Progenitor cell of endocrine pancreas (in vitro differentiated cells): Measurements from ENCODE around the gene ZFAND3. TPM values are rescaled to one million over a fixed set of nuclear protein-coding genes. Genes with fewer than 3 reads are reported as not detected.

Source experiments
- DNase-seq: peaks from one replicate; pipeline ENCODE4 v3.0.0; 2021; ENCODE audit warnings: low spot score; ENCODE audit not compliant: unreplicated experiment
- H3K27ac Mint-ChIP-seq: 2 replicates; pipeline ENCODE4 v1.8.0; 2021; ENCODE audit warnings: mild to moderate bottlenecking, moderate library complexity, mixed read lengths
- H3K27me3 Mint-ChIP-seq: 2 replicates; pipeline ENCODE4 v1.8.0; 2021; ENCODE audit warnings: mixed read lengths
- H3K36me3 Mint-ChIP-seq: 2 replicates; pipeline ENCODE4 v1.8.0; 2022; ENCODE audit warnings: mixed read lengths; ENCODE audit not compliant: insufficient read depth
- H3K4me1 Mint-ChIP-seq: 2 replicates; pipeline ENCODE4 v1.8.0; 2021; ENCODE audit warnings: low read depth, mixed read lengths
- H3K4me3 Mint-ChIP-seq: 2 replicates; pipeline ENCODE4 v1.8.0; 2021; ENCODE audit warnings: low read depth, mild to moderate bottlenecking, moderate library complexity, mixed read lengths
- H3K9me3 Mint-ChIP-seq: 2 replicates; pipeline ENCODE4 v1.8.0; 2021; ENCODE audit warnings: low read depth, mixed read lengths
- total RNA-seq: library from RNA; stranded (reverse); gene quantifications from 2 replicates; pipeline ENCODE4 v1.2.1, GENCODE V29; 2021
- TF ChIP-seq, protein P1 (sequence below): fragments of 200-600 bp; sonication (generic); IDR thresholded peaks from one replicate; pipeline ENCODE4 v1.5.0; 2021; ENCODE audit warnings: antibody characterized with exemption, mild to moderate bottlenecking; ENCODE audit not compliant: unreplicated experiment

The ZFAND3 gene
- total RNA-seq, 1 donor from 2014 or later, result 102 TPM

- H3K27me3 Mint-ChIP-seq, result no peaks in the 10 kb centered on the region
- no peak for DNase-seq
- no peak overlapping the region for H3K4me3 Mint-ChIP-seq
- peaks cover 14% of the 10 kb centered on the region for H3K9me3 Mint-ChIP-seq
- peaks cover 21% of the 10 kb centered on the region for H3K36me3 Mint-ChIP-seq
- H3K27ac Mint-ChIP-seq, result peak overlapping the region; percentile 14
- TF ChIP-seq, protein P1, sequence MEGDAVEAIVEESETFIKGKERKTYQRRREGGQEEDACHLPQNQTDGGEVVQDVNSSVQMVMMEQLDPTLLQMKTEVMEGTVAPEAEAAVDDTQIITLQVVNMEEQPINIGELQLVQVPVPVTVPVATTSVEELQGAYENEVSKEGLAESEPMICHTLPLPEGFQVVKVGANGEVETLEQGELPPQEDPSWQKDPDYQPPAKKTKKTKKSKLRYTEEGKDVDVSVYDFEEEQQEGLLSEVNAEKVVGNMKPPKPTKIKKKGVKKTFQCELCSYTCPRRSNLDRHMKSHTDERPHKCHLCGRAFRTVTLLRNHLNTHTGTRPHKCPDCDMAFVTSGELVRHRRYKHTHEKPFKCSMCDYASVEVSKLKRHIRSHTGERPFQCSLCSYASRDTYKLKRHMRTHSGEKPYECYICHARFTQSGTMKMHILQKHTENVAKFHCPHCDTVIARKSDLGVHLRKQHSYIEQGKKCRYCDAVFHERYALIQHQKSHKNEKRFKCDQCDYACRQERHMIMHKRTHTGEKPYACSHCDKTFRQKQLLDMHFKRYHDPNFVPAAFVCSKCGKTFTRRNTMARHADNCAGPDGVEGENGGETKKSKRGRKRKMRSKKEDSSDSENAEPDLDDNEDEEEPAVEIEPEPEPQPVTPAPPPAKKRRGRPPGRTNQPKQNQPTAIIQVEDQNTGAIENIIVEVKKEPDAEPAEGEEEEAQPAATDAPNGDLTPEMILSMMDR, result no peak
- H3K4me1 Mint-ChIP-seq, result peaks cover 21% of the 10 kb centered on the region
These were observed 314.6 kb downstream of the ZFAND3 start for GRCh38 chr6:38133932-38134703.

DNA sequence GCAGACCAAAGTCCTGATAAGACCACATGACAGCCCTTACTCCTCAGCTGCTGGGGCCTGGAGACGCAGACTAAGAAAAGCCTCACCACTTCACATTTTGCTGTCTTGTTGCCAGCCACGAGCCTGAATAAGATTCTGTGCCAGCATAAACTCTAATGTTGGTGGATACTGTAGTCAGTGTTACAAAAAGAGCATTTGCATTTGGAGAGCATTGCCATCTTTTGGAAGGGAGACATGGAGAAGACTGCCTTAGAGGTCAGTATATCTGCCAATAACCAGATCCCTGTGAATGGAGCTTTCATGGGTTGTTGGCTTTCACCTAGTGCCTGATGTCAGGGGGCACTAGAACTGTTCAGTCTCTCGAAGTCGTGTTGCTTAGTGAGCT is 315.2 kb downstream of the ZFAND3 start:
- Mint-ChIP-seq H3K36me3 (peaks cover 20% of the 10 kb centered on the region), H3K9me3 (peaks cover 11% of the 10 kb centered on the region), H3K27ac (peak overlapping the region; percentile 14), H3K4me1 (peaks cover 21% of the 10 kb centered on the region), H3K4me3 (no peak overlapping the region), H3K27me3 (no peaks in the 10 kb centered on the region)
- DNase-seq, result no peak
- TF ChIP-seq, protein P1, result no peak

DNA sequence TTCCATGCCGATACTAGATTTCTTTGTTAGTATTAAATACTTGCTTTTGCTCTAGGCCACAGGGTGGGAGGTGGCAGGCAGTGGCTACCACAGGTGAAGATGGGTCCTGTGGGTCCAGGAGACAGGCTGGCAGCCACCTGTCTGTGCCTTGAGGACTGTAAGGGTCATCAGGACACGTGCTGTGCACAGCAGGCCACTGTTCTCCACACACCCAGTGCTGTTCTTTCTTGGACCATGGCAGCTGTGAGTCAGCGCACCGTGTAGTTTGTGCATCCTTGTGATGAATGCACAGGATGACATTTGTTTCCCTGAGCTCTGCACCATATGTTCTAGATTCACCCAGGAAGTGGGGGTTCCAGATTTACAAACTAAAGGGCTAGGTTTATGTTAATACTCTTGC is 317.0 kb downstream of the ZFAND3 start:
- Mint-ChIP-seq H3K27me3 (no peaks in the 10 kb centered on the region), H3K9me3 (no peaks in the 10 kb centered on the region), H3K4me1 (peaks cover 21% of the 10 kb centered on the region), H3K36me3 (peaks cover 15% of the 10 kb centered on the region), H3K4me3 (no peak overlapping the region), H3K27ac (peak overlapping the region; percentile 62)
- TF ChIP-seq, protein P1, result no peak
- no peak for DNase-seq

DNA sequence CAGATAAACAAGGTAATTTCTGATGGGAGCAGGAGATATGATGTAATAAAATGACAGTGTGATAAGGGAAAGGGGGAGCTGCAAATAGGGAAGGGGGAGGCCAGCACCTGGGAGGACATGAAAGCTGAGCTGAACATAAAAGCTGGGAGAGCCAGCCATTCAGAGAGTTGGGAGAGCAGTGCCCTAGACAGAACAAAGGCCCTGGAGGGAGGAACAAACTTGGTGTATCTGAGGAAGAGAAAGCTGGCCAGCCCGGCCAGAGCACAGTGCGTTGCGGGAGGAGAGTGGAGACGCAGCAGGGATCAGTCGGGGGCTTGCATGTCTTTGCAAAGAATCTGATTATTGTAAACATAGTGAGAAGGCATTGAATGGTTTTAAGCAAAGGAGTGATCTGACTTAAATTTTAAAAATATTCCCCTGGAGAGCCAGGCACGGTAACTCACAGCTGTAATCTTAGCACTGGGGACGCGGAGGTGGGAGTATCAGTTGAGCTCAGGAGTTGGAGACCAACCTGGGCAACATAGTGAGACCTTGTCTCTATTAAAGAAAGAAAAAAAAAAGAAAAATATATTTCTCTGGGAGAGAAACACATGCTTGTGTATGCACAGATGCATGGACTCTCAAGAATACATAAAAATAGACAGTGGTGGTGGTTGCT is 318.2 kb downstream of the ZFAND3 start:
- H3K27me3 Mint-ChIP-seq, result no peaks in the 10 kb centered on the region
- peak overlapping the region; percentile 62 for H3K27ac Mint-ChIP-seq
- H3K4me3 Mint-ChIP-seq, result no peak overlapping the region
- H3K4me1 Mint-ChIP-seq, result peaks cover 21% of the 10 kb centered on the region
- no peak for DNase-seq
- TF ChIP-seq, protein P1, result no peak
- H3K36me3 Mint-ChIP-seq, result peaks cover 15% of the 10 kb centered on the region
- no peaks in the 10 kb centered on the region for H3K9me3 Mint-ChIP-seq

DNA sequence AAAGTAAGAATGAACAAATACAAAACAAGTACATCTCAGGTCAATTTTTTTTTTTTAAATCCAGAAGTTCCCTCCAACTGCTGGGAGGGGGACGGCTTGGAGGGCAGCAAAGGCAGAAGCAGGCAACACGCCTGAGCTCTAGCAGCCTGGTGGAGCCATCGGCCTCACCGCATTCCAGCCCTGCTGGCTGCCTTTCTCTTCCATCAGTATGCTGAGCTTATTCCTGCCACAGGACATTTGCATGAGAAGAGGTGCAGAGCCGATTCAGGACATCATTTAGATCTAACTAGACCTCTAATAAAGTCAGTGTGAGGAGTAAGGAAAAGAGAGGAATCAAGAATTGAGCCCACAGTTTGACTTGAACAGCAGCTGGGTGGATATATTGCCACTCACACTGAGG is 318.8 kb downstream of the ZFAND3 start:
- Mint-ChIP-seq H3K27me3 (no peaks in the 10 kb centered on the region), H3K36me3 (peaks cover 15% of the 10 kb centered on the region), H3K9me3 (no peaks in the 10 kb centered on the region), H3K4me1 (peaks cover 19% of the 10 kb centered on the region), H3K27ac (no peak overlapping the region), H3K4me3 (no peak overlapping the region)
- no peak for DNase-seq
- TF ChIP-seq, protein P1, result no peak
